ENCODE results near the gene ADGRL1. TPM values are rescaled to one million over a fixed set of nuclear protein-coding genes. Genes with fewer than 3 reads are reported as not detected.

The ADGRL1 gene
- total RNA-seq, 2 donors from 2014 or later, result 70.8 to 82.6 TPM

- Mint-ChIP-seq H3K4me3 (no peak overlapping the region), H3K27me3 (ENCODE audit: insufficient read depth) (no peaks in the 10 kb centered on the region), H3K27ac (no peak overlapping the region), H3K9me3 (no peaks in the 10 kb centered on the region), H3K4me1 (no peaks in the 10 kb centered on the region), H3K36me3 (ENCODE audit: low read depth) (peaks cover 31% of the 10 kb centered on the region)
- Histone ChIP-seq H3K4me1 (ENCODE audit: control insufficient read depth, insufficient read depth, low read length) (no peaks in the 10 kb centered on the region), H3K9me3 (ENCODE audit: control insufficient read depth, low read length) (no peaks in the 10 kb centered on the region), H3K36me3 (ENCODE audit: control insufficient read depth, insufficient read depth, low read length) (peaks cover 18% of the 10 kb centered on the region), H3K9ac (ENCODE audit: extremely low read depth, low read length, poor library complexity, severe bottlenecking) (no peak overlapping the region), H3K4me3 (ENCODE audit: low read length) (no peak overlapping the region), H3K27ac (ENCODE audit: low read depth, low read length) (no peak overlapping the region), H3K27me3 (ENCODE audit: control insufficient read depth, insufficient read depth, low read length, poor library complexity, severe bottlenecking) (no peaks in the 10 kb centered on the region)
- TF ChIP-seq CTCF (conservative IDR thresholded peaks at IDR 0.05), result no peak
- DNase-seq, result no peak
- 93 to 97% methylated on average over 6 to 8 of the region's 8 CpGs for WGBS, 2 experiments (ENCODE audit: insufficient coverage in 1 of 2, insufficient read length in 1 of 2)
Measured at GRCh38 chr19:14105680-14106079, 100.3 kb downstream of the ADGRL1 start.

- no peaks in the 10 kb centered on the region for H3K9me3 Mint-ChIP-seq
- 89 to 100% methylated on average over 1 of the region's 1 CpG for WGBS, 2 experiments (ENCODE audit: insufficient coverage in 1 of 2, insufficient read length in 1 of 2)
- H3K36me3 Mint-ChIP-seq (ENCODE audit: low read depth), result peaks cover 34% of the 10 kb centered on the region
- no peak for DNase-seq
- Histone ChIP-seq H3K27me3 (ENCODE audit: control insufficient read depth, insufficient read depth, low read length, poor library complexity, severe bottlenecking) (no peaks in the 10 kb centered on the region), H3K27ac (ENCODE audit: low read depth, low read length) (no peak overlapping the region), H3K4me1 (ENCODE audit: control insufficient read depth, insufficient read depth, low read length) (no peaks in the 10 kb centered on the region), H3K9ac (ENCODE audit: extremely low read depth, low read length, poor library complexity, severe bottlenecking) (no peak overlapping the region), H3K4me3 (ENCODE audit: low read length) (no peak overlapping the region), H3K9me3 (ENCODE audit: control insufficient read depth, low read length) (no peaks in the 10 kb centered on the region), H3K36me3 (ENCODE audit: control insufficient read depth, insufficient read depth, low read length) (peaks cover 21% of the 10 kb centered on the region)
- H3K4me1 Mint-ChIP-seq, result no peaks in the 10 kb centered on the region
- no peak overlapping the region for H3K4me3 Mint-ChIP-seq
- no peak overlapping the region for H3K27ac Mint-ChIP-seq
- H3K27me3 Mint-ChIP-seq (ENCODE audit: insufficient read depth), result no peaks in the 10 kb centered on the region
- TF ChIP-seq CTCF (conservative IDR thresholded peaks at IDR 0.05), result no peak
Measured at GRCh38 chr19:14103310-14103709, 102.7 kb downstream of the ADGRL1 start.

GRCh38 chr19:14102756-14103155 is 103.2 kb downstream of the ADGRL1 start:
- Histone ChIP-seq H3K9me3 (ENCODE audit: control insufficient read depth, low read length) (no peaks in the 10 kb centered on the region), H3K9ac (ENCODE audit: extremely low read depth, low read length, poor library complexity, severe bottlenecking) (no peak overlapping the region), H3K4me1 (ENCODE audit: control insufficient read depth, insufficient read depth, low read length) (no peaks in the 10 kb centered on the region), H3K36me3 (ENCODE audit: control insufficient read depth, insufficient read depth, low read length) (peaks cover 21% of the 10 kb centered on the region), H3K27me3 (ENCODE audit: control insufficient read depth, insufficient read depth, low read length, poor library complexity, severe bottlenecking) (no peaks in the 10 kb centered on the region), H3K4me3 (ENCODE audit: low read length) (no peak overlapping the region), H3K27ac (ENCODE audit: low read depth, low read length) (no peak overlapping the region)
- H3K27me3 Mint-ChIP-seq (ENCODE audit: insufficient read depth), result no peaks in the 10 kb centered on the region
- no peak overlapping the region for H3K27ac Mint-ChIP-seq
- WGBS, 2 experiments (ENCODE audit: insufficient coverage in 1 of 2, insufficient read length in 1 of 2), result 90 to 95% methylated on average over 9 to 10 of the region's 10 CpGs
- no peaks in the 10 kb centered on the region for H3K4me1 Mint-ChIP-seq
- H3K36me3 Mint-ChIP-seq (ENCODE audit: low read depth), result peaks cover 38% of the 10 kb centered on the region
- H3K9me3 Mint-ChIP-seq, result no peaks in the 10 kb centered on the region
- H3K4me3 Mint-ChIP-seq, result no peak overlapping the region
- DNase-seq, result no peak
- no peak for TF ChIP-seq CTCF (conservative IDR thresholded peaks at IDR 0.05)

Measured in endodermal cell (in vitro differentiated cells).